ENCODE measurements around the gene TBCCD1. TPM values are rescaled to one million over a fixed set of nuclear protein-coding genes. Genes with fewer than 3 reads are reported as not detected.

The TBCCD1 gene
- total and polyA plus RNA-seq, 8 donors = 11.6 to 23.0 (median 19.2) TPM

DNA sequence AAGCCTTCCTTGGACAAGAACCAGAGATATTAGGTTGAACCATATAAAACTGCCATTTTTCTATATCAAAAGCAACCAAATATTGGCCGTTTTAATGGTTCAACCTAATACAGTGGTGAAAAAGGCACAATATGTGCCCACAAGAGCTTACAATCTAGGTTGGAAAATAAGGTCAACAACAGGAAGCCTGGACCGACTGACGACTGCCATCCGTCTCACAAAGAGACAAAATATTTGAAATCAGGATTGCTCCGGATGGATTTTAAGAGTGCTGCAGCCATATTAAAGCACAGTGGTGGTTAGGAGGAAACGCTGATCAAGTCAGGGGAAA is 47.1 kb upstream of the TBCCD1 start:
- ATAC-seq (no peak), DNase-seq (no peak)
- intact Hi-C loops (cut with DNase I) = no loop called here
- peaks cover 0 to 69% of the 10 kb centered on the region in 2 donors for H3K27me3 ChIP-seq
- no peak overlapping the region for H3K27ac ChIP-seq
- no peaks in the 10 kb centered on the region for H3K9me3 ChIP-seq
- no peak overlapping the region for H3K4me3 ChIP-seq
- H3K36me3 ChIP-seq = no peaks in the 10 kb centered on the region
- H3K4me1 ChIP-seq = peaks cover 0 to 8% of the 10 kb centered on the region in 2 donors
- TF ChIP-seq, protein P1, sequence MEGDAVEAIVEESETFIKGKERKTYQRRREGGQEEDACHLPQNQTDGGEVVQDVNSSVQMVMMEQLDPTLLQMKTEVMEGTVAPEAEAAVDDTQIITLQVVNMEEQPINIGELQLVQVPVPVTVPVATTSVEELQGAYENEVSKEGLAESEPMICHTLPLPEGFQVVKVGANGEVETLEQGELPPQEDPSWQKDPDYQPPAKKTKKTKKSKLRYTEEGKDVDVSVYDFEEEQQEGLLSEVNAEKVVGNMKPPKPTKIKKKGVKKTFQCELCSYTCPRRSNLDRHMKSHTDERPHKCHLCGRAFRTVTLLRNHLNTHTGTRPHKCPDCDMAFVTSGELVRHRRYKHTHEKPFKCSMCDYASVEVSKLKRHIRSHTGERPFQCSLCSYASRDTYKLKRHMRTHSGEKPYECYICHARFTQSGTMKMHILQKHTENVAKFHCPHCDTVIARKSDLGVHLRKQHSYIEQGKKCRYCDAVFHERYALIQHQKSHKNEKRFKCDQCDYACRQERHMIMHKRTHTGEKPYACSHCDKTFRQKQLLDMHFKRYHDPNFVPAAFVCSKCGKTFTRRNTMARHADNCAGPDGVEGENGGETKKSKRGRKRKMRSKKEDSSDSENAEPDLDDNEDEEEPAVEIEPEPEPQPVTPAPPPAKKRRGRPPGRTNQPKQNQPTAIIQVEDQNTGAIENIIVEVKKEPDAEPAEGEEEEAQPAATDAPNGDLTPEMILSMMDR (IDR thresholded peaks at IDR 0.05) = no peak

- Histone ChIP-seq H3K4me1 (peaks cover 0 to 8% of the 10 kb centered on the region in 2 donors), H3K4me3 (no peak overlapping the region), H3K9me3 (no peaks in the 10 kb centered on the region), H3K27ac (no peak overlapping the region), H3K27me3 (peaks cover 0 to 64% of the 10 kb centered on the region in 2 donors), H3K36me3 (no peaks in the 10 kb centered on the region)
- ATAC-seq (no peak), DNase-seq (no peak)
- TF ChIP-seq, protein P1 (IDR thresholded peaks at IDR 0.05) = no peak
- intact Hi-C loops (cut with DNase I) = no loop called here
Observed at GRCh38 chr3:186613637-186614265, 46.6 kb upstream of the TBCCD1 start.

GRCh38 chr3:186612721-186613636 is 45.8 kb upstream of the TBCCD1 start, which contains the start of gene AHSG:
AHSG (plus strand) TSS chr3:186613060; CDS start chr3:186613142, 82 bp downstream.
- Histone ChIP-seq H3K36me3 (no peaks in the 10 kb centered on the region), H3K9me3 (no peaks in the 10 kb centered on the region), H3K27me3 (peaks cover 0 to 56% of the 10 kb centered on the region in 2 donors), H3K4me1 (peaks cover 0 to 8% of the 10 kb centered on the region in 2 donors), H3K27ac (no peak within 1 kb of the TSS), H3K4me3 (no peak within 1 kb of the TSS)
- intact Hi-C loops (cut with DNase I) = no loop called here
- no peak for ATAC-seq
- TF ChIP-seq, protein P1 (IDR thresholded peaks at IDR 0.05) = no peak
- DNase-seq = no peak

DNA sequence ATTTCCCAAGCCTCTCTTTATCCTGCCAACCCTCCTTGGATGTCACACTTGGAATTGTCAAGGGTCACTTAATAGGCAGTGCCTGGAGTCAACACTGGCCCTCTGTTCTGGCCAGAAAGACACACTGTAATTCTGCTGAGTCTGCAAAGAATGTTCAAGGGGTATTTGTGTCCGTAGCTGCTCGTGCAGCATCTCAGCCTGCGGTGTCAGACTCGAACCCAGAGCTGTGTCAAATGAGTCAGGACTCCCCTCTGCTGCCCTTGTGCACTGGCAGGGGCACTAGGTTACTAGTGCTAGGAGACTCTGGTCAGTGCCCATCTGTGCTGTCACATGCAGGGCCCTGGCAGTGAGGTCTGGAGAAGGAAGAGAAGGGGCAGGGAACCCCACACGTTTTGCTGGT is 44.9 kb upstream of the TBCCD1 start:
- H3K9me3 ChIP-seq = no peaks in the 10 kb centered on the region
- no peaks in the 10 kb centered on the region for H3K36me3 ChIP-seq
- DNase-seq (no peak), ATAC-seq (no peak)
- no peak overlapping the region for H3K27ac ChIP-seq
- no peak overlapping the region for H3K4me3 ChIP-seq
- peaks cover 0 to 5% of the 10 kb centered on the region in 2 donors for H3K4me1 ChIP-seq
- intact Hi-C loops (cut with DNase I) = no loop called here
- peaks cover 0 to 47% of the 10 kb centered on the region in 2 donors for H3K27me3 ChIP-seq
- TF ChIP-seq, protein P1 (IDR thresholded peaks at IDR 0.05) = no peak

GRCh38 chr3:186609247-186609868 is 42.2 kb upstream of the TBCCD1 start:
- TF ChIP-seq, protein P1 (IDR thresholded peaks at IDR 0.05) = no peak
- Histone ChIP-seq H3K4me3 (no peak overlapping the region), H3K27me3 (peaks cover 0 to 22% of the 10 kb centered on the region in 2 donors), H3K36me3 (no peaks in the 10 kb centered on the region), H3K9me3 (no peaks in the 10 kb centered on the region), H3K4me1 (no peaks in the 10 kb centered on the region), H3K27ac (no peak overlapping the region)
- intact Hi-C loops (cut with DNase I) = no loop called here
- peak; percentile 74 for ATAC-seq
- no peak for DNase-seq
